Stimulated activated memory B cell treated with anti-CD40 and anti-IgM and Interleukin-4, amounts not matched to agents 10 μg/mL and 1 μg/mL and 100 μg/mL, for 72 hours (primary cell): ENCODE results near the gene VEGFA.

Source experiments
- ATAC-seq: fragments of 150-1000 bp; cut with Tn5 transposase; 2 replicates; pipeline ENCODE4 v1.10.0; 2021
- H3K27ac Mint-ChIP-seq: one replicate; pipeline ENCODE4 v1.8.0; 2022; ENCODE audit warnings: mild to moderate bottlenecking, mixed read lengths
- H3K27me3 Mint-ChIP-seq: one replicate; pipeline ENCODE4 v1.8.0; 2022; ENCODE audit warnings: mixed read lengths
- H3K36me3 Mint-ChIP-seq: one replicate; pipeline ENCODE4 v1.8.0; 2022; ENCODE audit warnings: mixed read lengths
- H3K4me1 Mint-ChIP-seq: one replicate; pipeline ENCODE4 v1.8.0; 2022; ENCODE audit warnings: mixed read lengths
- H3K4me3 Mint-ChIP-seq: one replicate; pipeline ENCODE4 v1.8.0; 2022; ENCODE audit warnings: mild to moderate bottlenecking, moderate library complexity, mixed read lengths
- H3K9me3 Mint-ChIP-seq: one replicate; pipeline ENCODE4 v1.8.0; 2022; ENCODE audit warnings: mixed read lengths

The VEGFA gene

GRCh38 chr6:43769526-43770371 lies at the start of gene VEGFA:
VEGFA (plus strand) TSS chr6:43770211.
- no peaks in the 10 kb centered on the region for H3K9me3 Mint-ChIP-seq
- peaks cover 28% of the 10 kb centered on the region for H3K27me3 Mint-ChIP-seq
- H3K4me1 Mint-ChIP-seq: peaks cover 44% of the 10 kb centered on the region
- ATAC-seq: peak; percentile 86
- H3K27ac Mint-ChIP-seq: peak within 1 kb of the TSS; percentile 23
- H3K36me3 Mint-ChIP-seq: no peaks in the 10 kb centered on the region
- H3K4me3 Mint-ChIP-seq: peak within 1 kb of the TSS; percentile 76

GRCh38 chr6:43720999-43721398 lies 49.0 kb upstream of the VEGFA start:
- no peak for ATAC-seq
- H3K9me3 Mint-ChIP-seq: no peaks in the 10 kb centered on the region
- no peak overlapping the region for H3K4me3 Mint-ChIP-seq
- no peak overlapping the region for H3K27ac Mint-ChIP-seq
- peaks cover 28% of the 10 kb centered on the region for H3K4me1 Mint-ChIP-seq
- H3K36me3 Mint-ChIP-seq: no peaks in the 10 kb centered on the region
- H3K27me3 Mint-ChIP-seq: no peaks in the 10 kb centered on the region

GRCh38 chr6:43722920-43723545 lies 47.0 kb upstream of the VEGFA start:
- Mint-ChIP-seq H3K9me3 (no peaks in the 10 kb centered on the region), H3K4me1 (peaks cover 28% of the 10 kb centered on the region), H3K27ac (no peak overlapping the region), H3K4me3 (no peak overlapping the region), H3K36me3 (no peaks in the 10 kb centered on the region), H3K27me3 (no peaks in the 10 kb centered on the region)
- no peak for ATAC-seq

- no peaks in the 10 kb centered on the region for H3K27me3 Mint-ChIP-seq
These were observed 46.2 kb upstream of the VEGFA start for GRCh38 chr6:43723737-43724295.

GRCh38 chr6:43724354-43724753 lies 45.7 kb upstream of the VEGFA start:
- H3K4me3 Mint-ChIP-seq: no peak overlapping the region

More at GRCh38 chr6:43723737-43724295, 46.2 kb upstream of the VEGFA start:
- Mint-ChIP-seq H3K4me3 (no peak overlapping the region), H3K9me3 (no peaks in the 10 kb centered on the region), H3K27ac (no peak overlapping the region), H3K4me1 (peaks cover 28% of the 10 kb centered on the region), H3K36me3 (no peaks in the 10 kb centered on the region)
- ATAC-seq: peak; percentile 68

GRCh38 chr6:43724914-43725642 lies 44.9 kb upstream of the VEGFA start:
- Mint-ChIP-seq H3K36me3 (no peaks in the 10 kb centered on the region), H3K4me3 (no peak overlapping the region), H3K27me3 (no peaks in the 10 kb centered on the region), H3K27ac (peak overlapping the region; percentile 61), H3K9me3 (no peaks in the 10 kb centered on the region), H3K4me1 (peaks cover 28% of the 10 kb centered on the region)
- ATAC-seq: peak; percentile 87

More at GRCh38 chr6:43724354-43724753, 45.7 kb upstream of the VEGFA start:
- H3K27me3 Mint-ChIP-seq: no peaks in the 10 kb centered on the region
- no peaks in the 10 kb centered on the region for H3K36me3 Mint-ChIP-seq
- H3K27ac Mint-ChIP-seq: peak overlapping the region; percentile 61
- ATAC-seq: no peak
- H3K9me3 Mint-ChIP-seq: no peaks in the 10 kb centered on the region
- peaks cover 28% of the 10 kb centered on the region for H3K4me1 Mint-ChIP-seq

- Mint-ChIP-seq H3K36me3 (peaks cover 7% of the 10 kb centered on the region), H3K9me3 (peaks cover 3% of the 10 kb centered on the region), H3K27me3 (no peaks in the 10 kb centered on the region), H3K4me3 (no peak overlapping the region), H3K27ac (peak overlapping the region; percentile 61), H3K4me1 (peaks cover 28% of the 10 kb centered on the region)
- ATAC-seq: no peak
These were observed 44.1 kb upstream of the VEGFA start for GRCh38 chr6:43725643-43726580.

- ATAC-seq: no peak
- H3K36me3 Mint-ChIP-seq: peaks cover 21% of the 10 kb centered on the region
- peaks cover 28% of the 10 kb centered on the region for H3K4me1 Mint-ChIP-seq
- no peaks in the 10 kb centered on the region for H3K27me3 Mint-ChIP-seq
- H3K27ac Mint-ChIP-seq: no peak overlapping the region
- no peak overlapping the region for H3K4me3 Mint-ChIP-seq
- H3K9me3 Mint-ChIP-seq: peaks cover 15% of the 10 kb centered on the region
These were observed 42.4 kb upstream of the VEGFA start for GRCh38 chr6:43727634-43728033.

- no peaks in the 10 kb centered on the region for H3K27me3 Mint-ChIP-seq
- no peak overlapping the region for H3K4me3 Mint-ChIP-seq
- peaks cover 29% of the 10 kb centered on the region for H3K4me1 Mint-ChIP-seq
- H3K27ac Mint-ChIP-seq: no peak overlapping the region
- peaks cover 21% of the 10 kb centered on the region for H3K36me3 Mint-ChIP-seq
- H3K9me3 Mint-ChIP-seq: peaks cover 15% of the 10 kb centered on the region
- no peak for ATAC-seq
These were observed 41.4 kb upstream of the VEGFA start for GRCh38 chr6:43728586-43728985.

GRCh38 chr6:43729537-43729936 lies 40.5 kb upstream of the VEGFA start:
- Mint-ChIP-seq H3K27ac (no peak overlapping the region), H3K27me3 (no peaks in the 10 kb centered on the region), H3K4me1 (peaks cover 29% of the 10 kb centered on the region), H3K4me3 (no peak overlapping the region), H3K9me3 (peaks cover 15% of the 10 kb centered on the region), H3K36me3 (peaks cover 21% of the 10 kb centered on the region)
- no peak for ATAC-seq

GRCh38 chr6:43730634-43731033 lies 39.4 kb upstream of the VEGFA start:
- Mint-ChIP-seq H3K4me1 (peaks cover 21% of the 10 kb centered on the region), H3K36me3 (peaks cover 21% of the 10 kb centered on the region), H3K27me3 (no peaks in the 10 kb centered on the region), H3K4me3 (no peak overlapping the region), H3K9me3 (peaks cover 15% of the 10 kb centered on the region), H3K27ac (no peak overlapping the region)
- ATAC-seq: no peak

- H3K4me3 Mint-ChIP-seq: no peak overlapping the region
- peaks cover 15% of the 10 kb centered on the region for H3K9me3 Mint-ChIP-seq
- H3K4me1 Mint-ChIP-seq: peaks cover 26% of the 10 kb centered on the region
- peak overlapping the region; percentile 61 for H3K27ac Mint-ChIP-seq
- ATAC-seq: peak; percentile 67
- H3K27me3 Mint-ChIP-seq: no peaks in the 10 kb centered on the region
- peaks cover 21% of the 10 kb centered on the region for H3K36me3 Mint-ChIP-seq
These were observed 36.3 kb upstream of the VEGFA start for GRCh38 chr6:43733471-43734293.

GRCh38 chr6:43734294-43734665 lies 35.7 kb upstream of the VEGFA start:
- Mint-ChIP-seq H3K4me1 (peaks cover 26% of the 10 kb centered on the region), H3K27ac (peak overlapping the region; percentile 61), H3K4me3 (no peak overlapping the region), H3K27me3 (no peaks in the 10 kb centered on the region), H3K9me3 (peaks cover 15% of the 10 kb centered on the region), H3K36me3 (peaks cover 21% of the 10 kb centered on the region)
- no peak for ATAC-seq
